GM21576 (cell line): Measurements from ENCODE around the gene CPEB2.

Experiments used
- ATAC-seq: cut with Tn5 transposase; IDR thresholded peaks from one replicate; pipeline ENCODE4 v1.9.1; 2021; ENCODE audit warnings: mild to moderate bottlenecking, moderate library complexity; ENCODE audit not compliant: unreplicated experiment

The CPEB2 gene

DNA sequence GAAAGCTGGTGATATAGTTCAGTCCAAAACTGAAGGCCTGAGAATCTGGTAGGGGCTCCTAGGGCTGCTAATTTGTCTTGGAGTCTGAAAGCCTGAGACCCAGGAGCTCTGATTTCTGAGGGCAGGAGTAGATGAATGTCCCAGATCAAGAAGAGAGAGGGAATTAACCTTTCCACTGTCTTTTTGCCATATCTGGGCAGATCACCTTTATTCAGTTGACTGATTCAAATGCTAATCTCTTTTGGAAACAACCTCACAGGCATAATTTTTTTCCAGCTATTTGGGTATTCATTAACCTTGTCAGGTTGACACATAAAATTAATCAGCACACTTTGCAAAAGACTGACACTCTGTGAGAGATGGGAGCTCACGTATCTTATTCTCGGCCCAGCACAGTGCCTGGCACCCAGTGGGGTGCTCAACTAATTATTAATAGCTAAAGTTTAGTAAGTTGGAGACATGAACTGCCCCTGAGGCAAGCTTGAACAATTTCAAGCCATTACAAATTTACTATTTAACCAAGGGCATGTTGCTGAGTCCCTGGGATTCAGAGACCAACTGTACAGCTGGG is 114.3 kb downstream of the CPEB2 start:
- ATAC-seq: no peak

DNA sequence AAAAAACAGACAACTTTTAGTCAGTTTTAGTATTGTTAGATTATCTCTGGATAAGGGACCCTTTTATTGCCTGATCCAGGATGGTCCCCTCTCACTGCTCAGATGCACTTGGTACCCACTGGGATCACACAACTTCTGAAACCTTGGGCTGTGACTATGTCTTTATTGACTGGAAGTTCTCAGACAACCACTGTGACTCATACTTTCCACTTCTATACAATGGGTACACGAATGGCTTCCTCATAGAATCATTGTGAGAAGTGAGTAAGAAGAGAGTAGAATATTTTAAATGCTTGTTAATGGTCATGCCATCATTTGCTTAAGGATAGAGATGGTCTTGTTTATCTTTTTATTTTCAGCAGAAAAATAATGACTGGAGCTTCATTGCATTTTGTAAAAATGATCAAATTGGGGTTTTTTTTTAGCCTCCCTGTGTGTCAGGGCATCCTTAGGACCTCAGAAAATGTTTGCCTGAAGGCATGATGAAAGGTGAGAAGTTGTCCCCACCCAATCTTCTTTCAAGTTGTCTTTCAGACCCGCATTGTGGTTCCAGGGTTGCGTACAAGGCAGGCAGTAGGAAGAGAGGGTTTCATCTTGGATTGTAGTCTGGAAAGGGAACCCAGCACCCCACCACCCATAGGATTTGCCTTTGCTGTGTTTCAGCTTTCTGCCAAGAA is 115.1 kb downstream of the CPEB2 start:
- no peak for ATAC-seq

DNA sequence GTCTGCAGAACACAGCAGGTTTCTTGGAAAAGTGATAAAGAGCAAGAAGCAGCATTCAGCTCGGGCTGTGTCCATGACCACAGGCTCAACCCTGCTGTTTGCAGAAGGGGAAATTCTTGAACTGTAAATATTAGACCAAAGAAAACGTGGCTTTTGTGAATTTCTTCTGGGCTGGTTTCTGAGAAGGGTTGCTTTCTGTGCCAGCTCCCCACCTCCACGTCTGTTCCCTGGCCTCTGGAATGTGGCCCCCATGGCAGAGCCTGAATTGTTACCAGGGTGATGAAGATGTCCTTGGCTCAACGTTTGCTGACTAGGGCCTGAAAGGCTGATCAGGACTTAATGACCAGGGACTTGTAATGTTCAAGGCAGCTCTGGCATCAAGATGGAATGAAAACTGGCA is 116.0 kb downstream of the CPEB2 start:
- no peak for ATAC-seq
